Measurements from ENCODE around the gene IVNS1ABP.

The IVNS1ABP gene

GRCh38 chr1:185291159-185291558 lies 25.9 kb downstream of the IVNS1ABP start:
- no peaks in the 10 kb centered on the region for H3K27me3 ChIP-seq (ENCODE audit: control insufficient read depth, insufficient read depth, low read length)
- H3K36me3 ChIP-seq (ENCODE audit: control insufficient read depth, low read depth, low read length): peaks cover 17% of the 10 kb centered on the region
- no peaks in the 10 kb centered on the region for H3K9me3 ChIP-seq (ENCODE audit: control insufficient read depth, low read depth, low read length)
- H3K4me3 ChIP-seq (ENCODE audit: low read length): no peak overlapping the region
- H3K27ac ChIP-seq (ENCODE audit: low read length): no peak overlapping the region
- H3K4me1 ChIP-seq (ENCODE audit: control insufficient read depth, low read depth, low read length): no peaks in the 10 kb centered on the region
- no peak overlapping the region for H3K9ac ChIP-seq (ENCODE audit: low read length)

GRCh38 chr1:185289880-185290279 lies 27.2 kb downstream of the IVNS1ABP start:
- no peak overlapping the region for H3K4me3 ChIP-seq (ENCODE audit: low read length)
- no peak overlapping the region for H3K9ac ChIP-seq (ENCODE audit: low read length)
- H3K27ac ChIP-seq (ENCODE audit: low read length): no peak overlapping the region
- no peaks in the 10 kb centered on the region for H3K4me1 ChIP-seq (ENCODE audit: control insufficient read depth, low read depth, low read length)
- H3K27me3 ChIP-seq (ENCODE audit: control insufficient read depth, insufficient read depth, low read length): no peaks in the 10 kb centered on the region
- H3K9me3 ChIP-seq (ENCODE audit: control insufficient read depth, low read depth, low read length): no peaks in the 10 kb centered on the region
- peaks cover 5% of the 10 kb centered on the region for H3K36me3 ChIP-seq (ENCODE audit: control insufficient read depth, low read depth, low read length)

- Histone ChIP-seq H3K36me3 (ENCODE audit: control insufficient read depth, low read depth, low read length) (no peaks in the 10 kb centered on the region), H3K27ac (ENCODE audit: low read length) (no peak overlapping the region), H3K9ac (ENCODE audit: low read length) (no peak overlapping the region), H3K4me3 (ENCODE audit: low read length) (no peak overlapping the region), H3K9me3 (ENCODE audit: control insufficient read depth, low read depth, low read length) (no peaks in the 10 kb centered on the region), H3K4me1 (ENCODE audit: control insufficient read depth, low read depth, low read length) (no peaks in the 10 kb centered on the region), H3K27me3 (ENCODE audit: control insufficient read depth, insufficient read depth, low read length) (no peaks in the 10 kb centered on the region)
These were observed 28.6 kb downstream of the IVNS1ABP start for GRCh38 chr1:185288435-185288834.

- Histone ChIP-seq H3K9me3 (ENCODE audit: control insufficient read depth, low read depth, low read length) (no peaks in the 10 kb centered on the region), H3K27me3 (ENCODE audit: control insufficient read depth, insufficient read depth, low read length) (no peaks in the 10 kb centered on the region), H3K4me3 (ENCODE audit: low read length) (no peak overlapping the region), H3K27ac (ENCODE audit: low read length) (no peak overlapping the region), H3K36me3 (ENCODE audit: control insufficient read depth, low read depth, low read length) (no peaks in the 10 kb centered on the region), H3K9ac (ENCODE audit: low read length) (no peak overlapping the region), H3K4me1 (ENCODE audit: control insufficient read depth, low read depth, low read length) (no peaks in the 10 kb centered on the region)
These were observed 29.6 kb downstream of the IVNS1ABP start for GRCh38 chr1:185287451-185287850.

GRCh38 chr1:185284533-185285276 lies 32.3 kb downstream of the IVNS1ABP start:
- H3K9me3 ChIP-seq (ENCODE audit: control insufficient read depth, low read depth, low read length): no peaks in the 10 kb centered on the region
- no peaks in the 10 kb centered on the region for H3K36me3 ChIP-seq (ENCODE audit: control insufficient read depth, low read depth, low read length)
- H3K4me3 ChIP-seq (ENCODE audit: low read length): no peak overlapping the region
- H3K27me3 ChIP-seq (ENCODE audit: control insufficient read depth, insufficient read depth, low read length): no peaks in the 10 kb centered on the region
- H3K9ac ChIP-seq (ENCODE audit: low read length): no peak overlapping the region
- no peak overlapping the region for H3K27ac ChIP-seq (ENCODE audit: low read length)
- no peaks in the 10 kb centered on the region for H3K4me1 ChIP-seq (ENCODE audit: control insufficient read depth, low read depth, low read length)

- H3K4me1 ChIP-seq (ENCODE audit: control insufficient read depth, low read depth, low read length): no peaks in the 10 kb centered on the region
- H3K4me3 ChIP-seq (ENCODE audit: low read length): no peak overlapping the region
- H3K9ac ChIP-seq (ENCODE audit: low read length): no peak overlapping the region
- H3K36me3 ChIP-seq (ENCODE audit: control insufficient read depth, low read depth, low read length): no peaks in the 10 kb centered on the region
- H3K27ac ChIP-seq (ENCODE audit: low read length): no peak overlapping the region
- H3K27me3 ChIP-seq (ENCODE audit: control insufficient read depth, insufficient read depth, low read length): no peaks in the 10 kb centered on the region
- H3K9me3 ChIP-seq (ENCODE audit: control insufficient read depth, low read depth, low read length): no peaks in the 10 kb centered on the region
These were observed 32.9 kb downstream of the IVNS1ABP start for GRCh38 chr1:185284116-185284515.

GRCh38 chr1:185281245-185281644 lies 35.8 kb downstream of the IVNS1ABP start:
- Histone ChIP-seq H3K36me3 (ENCODE audit: control insufficient read depth, low read depth, low read length) (no peaks in the 10 kb centered on the region), H3K4me1 (ENCODE audit: control insufficient read depth, low read depth, low read length) (no peaks in the 10 kb centered on the region), H3K4me3 (ENCODE audit: low read length) (no peak overlapping the region), H3K9ac (ENCODE audit: low read length) (no peak overlapping the region), H3K9me3 (ENCODE audit: control insufficient read depth, low read depth, low read length) (no peaks in the 10 kb centered on the region), H3K27ac (ENCODE audit: low read length) (no peak overlapping the region), H3K27me3 (ENCODE audit: control insufficient read depth, insufficient read depth, low read length) (no peaks in the 10 kb centered on the region)

GRCh38 chr1:185280589-185280988 lies 36.5 kb downstream of the IVNS1ABP start:
- no peaks in the 10 kb centered on the region for H3K4me1 ChIP-seq (ENCODE audit: control insufficient read depth, low read depth, low read length)
- H3K9ac ChIP-seq (ENCODE audit: low read length): no peak overlapping the region
- H3K27ac ChIP-seq (ENCODE audit: low read length): no peak overlapping the region
- H3K4me3 ChIP-seq (ENCODE audit: low read length): no peak overlapping the region
- H3K9me3 ChIP-seq (ENCODE audit: control insufficient read depth, low read depth, low read length): no peaks in the 10 kb centered on the region
- no peaks in the 10 kb centered on the region for H3K27me3 ChIP-seq (ENCODE audit: control insufficient read depth, insufficient read depth, low read length)
- H3K36me3 ChIP-seq (ENCODE audit: control insufficient read depth, low read depth, low read length): no peaks in the 10 kb centered on the region

GRCh38 chr1:185279571-185279970 lies 37.5 kb downstream of the IVNS1ABP start:
- H3K4me1 ChIP-seq (ENCODE audit: control insufficient read depth, low read depth, low read length): no peaks in the 10 kb centered on the region
- no peak overlapping the region for H3K9ac ChIP-seq (ENCODE audit: low read length)
- H3K9me3 ChIP-seq (ENCODE audit: control insufficient read depth, low read depth, low read length): no peaks in the 10 kb centered on the region
- no peaks in the 10 kb centered on the region for H3K27me3 ChIP-seq (ENCODE audit: control insufficient read depth, insufficient read depth, low read length)
- no peak overlapping the region for H3K4me3 ChIP-seq (ENCODE audit: low read length)
- no peaks in the 10 kb centered on the region for H3K36me3 ChIP-seq (ENCODE audit: control insufficient read depth, low read depth, low read length)
- H3K27ac ChIP-seq (ENCODE audit: low read length): no peak overlapping the region

- H3K9me3 ChIP-seq (ENCODE audit: control insufficient read depth, low read depth, low read length): no peaks in the 10 kb centered on the region
- no peak overlapping the region for H3K4me3 ChIP-seq (ENCODE audit: low read length)
- H3K36me3 ChIP-seq (ENCODE audit: control insufficient read depth, low read depth, low read length): no peaks in the 10 kb centered on the region
- no peak overlapping the region for H3K9ac ChIP-seq (ENCODE audit: low read length)
- no peak overlapping the region for H3K27ac ChIP-seq (ENCODE audit: low read length)
- no peaks in the 10 kb centered on the region for H3K27me3 ChIP-seq (ENCODE audit: control insufficient read depth, insufficient read depth, low read length)
- H3K4me1 ChIP-seq (ENCODE audit: control insufficient read depth, low read depth, low read length): no peaks in the 10 kb centered on the region
These were observed 45.1 kb downstream of the IVNS1ABP start for GRCh38 chr1:185271921-185272320.

- H3K9ac ChIP-seq (ENCODE audit: low read length): no peak overlapping the region
- H3K4me1 ChIP-seq (ENCODE audit: control insufficient read depth, low read depth, low read length): no peaks in the 10 kb centered on the region
- H3K27me3 ChIP-seq (ENCODE audit: control insufficient read depth, insufficient read depth, low read length): no peaks in the 10 kb centered on the region
- no peak overlapping the region for H3K27ac ChIP-seq (ENCODE audit: low read length)
- no peaks in the 10 kb centered on the region for H3K36me3 ChIP-seq (ENCODE audit: control insufficient read depth, low read depth, low read length)
- no peak overlapping the region for H3K4me3 ChIP-seq (ENCODE audit: low read length)
- no peaks in the 10 kb centered on the region for H3K9me3 ChIP-seq (ENCODE audit: control insufficient read depth, low read depth, low read length)
These were observed 48.7 kb downstream of the IVNS1ABP start for GRCh38 chr1:185268352-185268751.

GRCh38 chr1:185267701-185268100 lies 49.3 kb downstream of the IVNS1ABP start:
- H3K4me1 ChIP-seq (ENCODE audit: control insufficient read depth, low read depth, low read length): no peaks in the 10 kb centered on the region
- no peaks in the 10 kb centered on the region for H3K27me3 ChIP-seq (ENCODE audit: control insufficient read depth, insufficient read depth, low read length)
- H3K9ac ChIP-seq (ENCODE audit: low read length): no peak overlapping the region
- H3K9me3 ChIP-seq (ENCODE audit: control insufficient read depth, low read depth, low read length): no peaks in the 10 kb centered on the region
- H3K4me3 ChIP-seq (ENCODE audit: low read length): no peak overlapping the region
- H3K36me3 ChIP-seq (ENCODE audit: control insufficient read depth, low read depth, low read length): no peaks in the 10 kb centered on the region
- no peak overlapping the region for H3K27ac ChIP-seq (ENCODE audit: low read length)

All from iPS-18a (cell line).